Activated CD8-positive, alpha-beta T cell treated with anti-CD3 and anti-CD28 coated beads for 36 hours (primary cell): ENCODE results near the gene EWSR1. TPM values are rescaled to one million over a fixed set of nuclear protein-coding genes. Genes with fewer than 3 reads are reported as not detected.

Experiments
- ATAC-seq: fragments of 200-7000 bp; cut with Tn5 transposase; one replicate; pipeline ENCODE4 v1.10.0; 2021; ENCODE audit warnings: mild to moderate bottlenecking, moderate library complexity
- CTCF ChIA-PET: fragments of 350-600 bp; sonication (Branson Sonifier 250); formaldehyde crosslinking; loops from one replicate; lab custom pipeline; 2021; ENCODE audit warnings: antibody characterized with exemption; lab: Charles Lee
- POLR2A ChIA-PET: fragments of 350-600 bp; sonication (Branson Sonifier 250); formaldehyde crosslinking; loops from one replicate; lab custom pipeline; 2021; ENCODE audit warnings: antibody characterized with exemption; lab: Charles Lee
- DNase-seq: peaks from one replicate; pipeline ENCODE4 v3.0.0-alpha.2; 2020
- H3K27ac Mint-ChIP-seq: one replicate; pipeline ENCODE4 v1.8.0; 2021; ENCODE audit warnings: mild to moderate bottlenecking, mixed read lengths
- H3K27me3 Mint-ChIP-seq: one replicate; pipeline ENCODE4 v1.8.0; 2021; ENCODE audit warnings: mixed read lengths
- H3K36me3 Mint-ChIP-seq: one replicate; pipeline ENCODE4 v1.8.0; 2021; ENCODE audit warnings: low read depth, mixed read lengths
- H3K4me1 Mint-ChIP-seq: one replicate; pipeline ENCODE4 v1.8.0; 2021; ENCODE audit warnings: low read depth, mixed read lengths
- H3K4me3 Mint-ChIP-seq: one replicate; pipeline ENCODE4 v1.8.0; 2021; ENCODE audit warnings: mild to moderate bottlenecking, moderate library complexity, mixed read lengths
- H3K9me3 Mint-ChIP-seq: one replicate; pipeline ENCODE4 v1.8.0; 2021; ENCODE audit warnings: mixed read lengths
- intact Hi-C: fragments of 100-400 bp; cut with micrococcal nuclease; formaldehyde crosslinking; loops from one replicate; pipeline ENCODE4 v1.10.0; 2022
- total RNA-seq, 2 experiments: library from RNA; stranded (reverse); gene quantifications; one replicate each; pipeline ENCODE4 v1.2.3, GENCODE V29; 2021
- TF ChIP-seq, protein P1 (sequence below): fragments of 200-600 bp; IDR thresholded peaks from one replicate; pipeline ENCODE4 v1.8.0; 2022; ENCODE audit warnings: antibody characterized with exemption, mild to moderate bottlenecking

EWSR1 gene
- total RNA-seq, 2 experiments from 2014 or later, result 307 to 315 TPM

DNA sequence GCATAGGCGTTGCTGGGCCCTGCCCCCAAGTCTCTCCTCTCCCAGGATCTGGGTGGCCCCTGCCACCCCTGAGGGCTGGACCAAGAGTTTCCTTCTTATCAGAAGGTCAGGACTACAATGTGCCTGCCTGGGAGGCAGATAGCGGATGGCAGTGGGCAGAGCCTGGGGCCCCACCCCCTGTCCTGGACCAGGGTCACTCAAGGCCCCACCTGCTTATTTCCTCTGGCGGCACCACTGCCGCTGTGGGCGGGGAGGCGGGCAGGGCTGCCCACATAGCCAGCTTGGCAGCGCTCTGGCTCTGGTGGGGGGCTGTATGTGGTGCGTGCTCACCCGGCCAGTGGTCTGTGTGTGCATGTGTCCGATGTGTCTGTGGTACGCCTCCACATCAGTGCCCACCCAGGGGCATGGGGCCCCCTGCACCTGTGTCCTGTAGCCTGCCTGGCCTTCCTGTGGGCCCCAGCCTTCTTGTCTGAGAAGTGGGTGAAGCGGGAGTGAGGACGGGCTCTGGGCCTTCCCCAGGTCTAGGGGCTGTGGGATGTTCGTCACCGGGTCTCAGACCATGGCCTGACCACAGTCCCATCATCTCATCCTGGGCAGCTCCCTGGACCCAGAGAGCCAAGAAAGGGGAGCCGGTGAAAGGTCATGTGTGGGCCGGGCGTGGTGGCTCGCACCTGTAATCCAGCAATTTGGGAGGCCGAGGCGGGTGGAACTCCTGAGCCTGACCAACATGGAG, 41.4 kb downstream of the EWSR1 start:
- Mint-ChIP-seq H3K27ac (no peak overlapping the region), H3K4me3 (no peak overlapping the region), H3K9me3 (no peaks in the 10 kb centered on the region), H3K36me3 (no peaks in the 10 kb centered on the region), H3K27me3 (peaks cover 45% of the 10 kb centered on the region), H3K4me1 (peaks cover 46% of the 10 kb centered on the region)
- intact Hi-C loops, result no loop called here
- ChIA-PET CTCF (no interaction called here), POLR2A (interaction anchor here (1.8 kb wide), 1 partner anchor 31 kb away, joined by 7 read pairs; no protein-coding TSS in a partner anchor)
- no peak for ATAC-seq
- TF ChIP-seq, protein P1, sequence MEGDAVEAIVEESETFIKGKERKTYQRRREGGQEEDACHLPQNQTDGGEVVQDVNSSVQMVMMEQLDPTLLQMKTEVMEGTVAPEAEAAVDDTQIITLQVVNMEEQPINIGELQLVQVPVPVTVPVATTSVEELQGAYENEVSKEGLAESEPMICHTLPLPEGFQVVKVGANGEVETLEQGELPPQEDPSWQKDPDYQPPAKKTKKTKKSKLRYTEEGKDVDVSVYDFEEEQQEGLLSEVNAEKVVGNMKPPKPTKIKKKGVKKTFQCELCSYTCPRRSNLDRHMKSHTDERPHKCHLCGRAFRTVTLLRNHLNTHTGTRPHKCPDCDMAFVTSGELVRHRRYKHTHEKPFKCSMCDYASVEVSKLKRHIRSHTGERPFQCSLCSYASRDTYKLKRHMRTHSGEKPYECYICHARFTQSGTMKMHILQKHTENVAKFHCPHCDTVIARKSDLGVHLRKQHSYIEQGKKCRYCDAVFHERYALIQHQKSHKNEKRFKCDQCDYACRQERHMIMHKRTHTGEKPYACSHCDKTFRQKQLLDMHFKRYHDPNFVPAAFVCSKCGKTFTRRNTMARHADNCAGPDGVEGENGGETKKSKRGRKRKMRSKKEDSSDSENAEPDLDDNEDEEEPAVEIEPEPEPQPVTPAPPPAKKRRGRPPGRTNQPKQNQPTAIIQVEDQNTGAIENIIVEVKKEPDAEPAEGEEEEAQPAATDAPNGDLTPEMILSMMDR, result no peak
- no peak for DNase-seq

DNA sequence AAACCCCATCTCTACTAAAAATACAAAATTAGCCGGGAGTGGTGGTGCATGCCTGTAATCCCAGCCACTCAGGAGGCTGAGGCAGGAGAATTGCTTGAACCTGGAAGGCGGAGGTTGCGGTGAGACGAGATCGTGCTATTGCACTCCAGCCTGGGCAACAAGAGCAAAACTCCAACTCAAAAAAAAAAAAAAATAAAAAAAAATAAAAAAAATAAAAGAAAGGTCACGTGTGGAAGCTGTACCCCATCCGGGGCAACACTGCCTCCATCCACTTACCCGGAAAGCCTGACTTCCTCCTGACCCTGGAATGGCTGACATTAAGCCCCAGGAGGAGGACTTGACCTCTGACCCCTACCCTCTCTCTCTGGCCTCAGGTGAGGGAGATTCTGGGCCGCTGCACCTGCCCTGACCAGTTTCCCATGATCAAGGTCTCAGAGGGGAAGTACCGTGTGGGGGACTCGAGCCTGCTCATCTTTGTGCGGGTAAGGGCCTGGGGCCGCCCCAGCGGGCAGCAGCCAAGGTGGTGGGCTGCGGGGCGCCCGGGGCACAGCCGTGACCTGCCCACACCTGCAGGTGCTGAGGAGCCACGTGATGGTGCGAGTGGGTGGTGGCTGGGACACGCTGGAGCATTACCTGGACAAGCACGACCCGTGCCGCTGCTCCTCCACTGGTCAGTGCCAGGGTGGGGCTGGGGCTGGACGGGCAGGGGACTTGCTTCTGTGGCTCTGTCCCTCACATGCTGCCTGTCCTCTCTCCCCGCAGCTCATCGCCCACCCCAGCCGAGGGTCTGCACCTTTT, 42.2 kb downstream of the EWSR1 start:
- no peak for ATAC-seq
- ChIA-PET CTCF (no interaction called here), POLR2A (interaction anchor here (1.0 to 1.6 kb wide), 3 partner anchors 8 to 43 kb away, joined by 3 to 4 read pairs (median 3); partner anchors contain the start of gene RHBDD3)
- TF ChIP-seq, protein P1, result no peak
- H3K36me3 Mint-ChIP-seq, result no peaks in the 10 kb centered on the region
- H3K27ac Mint-ChIP-seq, result no peak overlapping the region
- no peak overlapping the region for H3K4me3 Mint-ChIP-seq
- DNase-seq, result no peak
- H3K27me3 Mint-ChIP-seq, result peaks cover 44% of the 10 kb centered on the region
- H3K9me3 Mint-ChIP-seq, result no peaks in the 10 kb centered on the region
- peaks cover 49% of the 10 kb centered on the region for H3K4me1 Mint-ChIP-seq
- intact Hi-C loops, result no loop called here

DNA sequence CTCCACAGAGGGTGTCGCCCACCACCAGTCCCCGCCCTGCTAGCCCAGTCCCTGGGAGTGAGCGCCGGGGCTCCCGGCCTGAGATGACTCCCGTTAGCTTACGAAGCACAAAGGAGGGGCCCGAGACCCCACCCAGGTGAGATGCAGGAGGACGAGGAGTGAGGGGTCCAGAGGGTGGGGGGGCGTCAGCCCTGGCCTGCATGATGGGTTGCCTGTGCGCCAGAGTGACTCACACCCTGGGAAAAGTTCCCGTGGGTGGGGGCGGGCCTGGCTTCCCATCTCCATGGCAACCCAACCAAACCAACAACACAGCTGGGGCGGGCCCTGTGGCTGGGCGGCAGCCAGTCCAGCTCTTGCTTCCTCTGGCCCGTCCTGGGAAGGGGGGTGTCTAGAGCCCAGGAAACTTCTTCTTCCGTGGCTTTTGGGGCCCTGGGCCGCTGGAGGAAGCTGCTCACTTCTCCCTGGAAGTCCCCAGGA, 42.8 kb downstream of the EWSR1 start:
- TF ChIP-seq, protein P1, result no peak
- Mint-ChIP-seq H3K4me3 (no peak overlapping the region), H3K27ac (no peak overlapping the region), H3K9me3 (no peaks in the 10 kb centered on the region), H3K27me3 (peaks cover 41% of the 10 kb centered on the region), H3K4me1 (peaks cover 48% of the 10 kb centered on the region), H3K36me3 (no peaks in the 10 kb centered on the region)
- peak; percentile 53 for ATAC-seq
- CTCF ChIA-PET, result no interaction called here
- POLR2A ChIA-PET, result interaction anchor here (0.7 to 1.6 kb wide), 4 partner anchors 9 to 44 kb away, joined by 3 to 4 read pairs (median 3); partner anchors contain the start of gene RHBDD3
- DNase-seq, result peak; percentile 84
- intact Hi-C loops, result no loop called here

DNA sequence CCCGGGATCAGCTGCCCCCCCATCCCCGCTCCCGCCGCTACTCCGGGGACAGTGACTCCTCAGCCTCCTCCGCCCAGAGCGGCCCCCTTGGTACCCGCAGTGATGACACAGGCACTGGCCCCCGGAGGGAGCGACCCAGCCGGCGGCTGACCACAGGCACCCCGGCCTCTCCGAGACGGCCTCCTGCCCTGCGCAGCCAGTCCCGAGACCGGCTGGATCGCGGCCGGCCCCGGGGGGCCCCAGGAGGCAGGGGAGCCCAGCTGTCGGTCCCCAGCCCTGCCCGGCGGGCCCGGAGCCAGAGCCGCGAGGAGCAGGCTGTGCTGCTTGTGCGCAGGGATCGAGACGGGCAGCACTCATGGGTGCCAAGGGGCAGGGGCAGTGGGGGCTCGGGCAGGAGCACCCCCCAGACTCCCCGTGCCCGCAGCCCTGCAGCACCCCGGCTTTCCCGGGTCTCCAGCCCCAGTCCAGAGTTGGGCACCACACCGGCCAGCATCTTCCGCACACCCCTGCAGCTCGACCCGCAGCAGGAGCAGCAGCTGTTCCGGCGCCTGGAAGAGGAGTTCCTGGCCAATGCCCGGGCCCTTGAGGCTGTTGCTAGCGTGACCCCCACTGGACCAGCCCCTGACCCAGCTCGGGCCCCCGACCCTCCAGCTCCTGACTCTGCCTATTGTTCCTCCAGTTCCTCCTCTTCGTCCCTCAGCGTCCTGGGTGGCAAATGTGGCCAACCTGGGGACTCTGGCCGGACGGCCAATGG, 43.6 kb downstream of the EWSR1 start:
- CTCF ChIA-PET, result interaction anchor here (1.2 kb wide), 1 partner anchor 19 kb away, joined by 3 read pairs; no protein-coding TSS in a partner anchor
- Mint-ChIP-seq H3K4me1 (peaks cover 43% of the 10 kb centered on the region), H3K27ac (no peak overlapping the region), H3K36me3 (no peaks in the 10 kb centered on the region), H3K9me3 (no peaks in the 10 kb centered on the region), H3K27me3 (peaks cover 43% of the 10 kb centered on the region), H3K4me3 (no peak overlapping the region)
- intact Hi-C loops, result no loop called here
- POLR2A ChIA-PET, result interaction anchor here (0.7 to 1.6 kb wide), 2 partner anchors 9 kb away, joined by 3 to 4 read pairs; no protein-coding TSS in a partner anchor
- no peak for ATAC-seq
- DNase-seq, result no peak
- TF ChIP-seq, protein P1, result no peak
